Osteoblast (primary cell): ENCODE data around the gene SPTB. TPM values are rescaled to one million over a fixed set of nuclear protein-coding genes. Genes with fewer than 3 reads are reported as not detected.

Experiments
- DNase-seq: peaks from one replicate; pipeline ENCODE4 v3.0.0; 2011; ENCODE audit warnings: low spot score, mixed read lengths; ENCODE audit not compliant: insufficient read length; ENCODE audit errors: missing footprints
- H2AFZ ChIP-seq: 2 replicates; pipeline ENCODE4 v1.6.0; 2011; ENCODE audit warnings: mild to moderate bottlenecking, low read length
- H3K27ac ChIP-seq: 2 replicates; pipeline ENCODE4 v1.5.1; 2011; ENCODE audit warnings: mild to moderate bottlenecking, low read depth, low read length, moderate library complexity
- H3K27me3 ChIP-seq: 2 replicates; pipeline ENCODE4 v1.6.0; 2012; ENCODE audit warnings: mild to moderate bottlenecking, control low read depth, inconsistent platforms, low read length, moderate library complexity; ENCODE audit not compliant: insufficient read depth
- H3K36me3 ChIP-seq: 2 replicates; pipeline ENCODE4 v1.5.1; 2011; ENCODE audit warnings: mild to moderate bottlenecking, low read length, control low read depth, moderate library complexity; ENCODE audit not compliant: insufficient read depth
- H3K4me1 ChIP-seq: 2 replicates; pipeline ENCODE4 v1.5.1; 2011; ENCODE audit warnings: mild to moderate bottlenecking, low read length, control low read depth, moderate library complexity; ENCODE audit not compliant: insufficient read depth
- H3K4me2 ChIP-seq: 2 replicates; pipeline ENCODE4 v1.6.0; 2011; ENCODE audit warnings: mild to moderate bottlenecking, low read length; ENCODE audit not compliant: insufficient read depth
- H3K4me3 ChIP-seq: fragments of 200-600 bp; sonication (generic); 3 replicates; pipeline ENCODE4 v1.5.1; 2012; ENCODE audit warnings: mild to moderate bottlenecking, low read length, inconsistent platforms; ENCODE audit not compliant: insufficient read depth
- H3K79me2 ChIP-seq: 2 replicates; pipeline ENCODE4 v1.6.0; 2012; ENCODE audit warnings: mild to moderate bottlenecking, low read length, control low read depth, inconsistent platforms; ENCODE audit not compliant: insufficient read depth
- H3K9me3 ChIP-seq: 2 replicates; pipeline ENCODE4 v1.5.1; 2011; ENCODE audit warnings: low read depth, low read length, control low read depth
- H4K20me1 ChIP-seq: 2 replicates; pipeline ENCODE4 v1.6.0; 2012; ENCODE audit warnings: mild to moderate bottlenecking, low read length, control low read depth; ENCODE audit not compliant: insufficient read depth
- total RNA-seq: library from RNA; depleted of rRNA; stranded (reverse); fragments of >200 nt; gene quantifications from 2 replicates; pipeline ENCODE4 v1.2.3, GENCODE V29; 2012
- TF ChIP-seq, protein P1 (sequence below): IDR thresholded peaks from 2 replicates; pipeline ENCODE4 v1.5.1; 2011; ENCODE audit warnings: mild to moderate bottlenecking, low read depth, low read length, moderate library complexity; ENCODE audit errors: extremely low read depth

The SPTB gene
- total RNA-seq, 1 donor: under 0.01 TPM

DNA sequence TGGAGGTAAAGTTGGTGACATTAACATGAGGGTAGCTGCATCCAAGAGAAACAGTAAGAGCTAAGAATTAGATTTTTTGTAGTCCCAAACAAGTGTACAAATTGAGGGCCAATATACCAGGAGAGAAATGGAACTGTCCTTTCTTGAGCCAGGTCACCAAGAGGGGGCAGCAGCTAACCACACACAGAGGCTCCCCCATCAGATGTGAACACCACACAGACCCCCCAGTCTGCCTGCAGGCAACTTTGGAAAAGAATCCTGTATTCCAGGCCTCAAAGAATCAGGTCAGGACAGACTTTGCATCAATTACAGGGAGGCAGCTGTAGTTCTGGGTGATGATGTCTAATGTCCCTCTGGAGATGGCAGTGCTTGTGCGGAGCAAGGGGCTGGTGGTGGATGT is 77.9 kb downstream of the SPTB start:
- no peaks in the 10 kb centered on the region for H3K9me3 ChIP-seq
- DNase-seq: no peak

DNA sequence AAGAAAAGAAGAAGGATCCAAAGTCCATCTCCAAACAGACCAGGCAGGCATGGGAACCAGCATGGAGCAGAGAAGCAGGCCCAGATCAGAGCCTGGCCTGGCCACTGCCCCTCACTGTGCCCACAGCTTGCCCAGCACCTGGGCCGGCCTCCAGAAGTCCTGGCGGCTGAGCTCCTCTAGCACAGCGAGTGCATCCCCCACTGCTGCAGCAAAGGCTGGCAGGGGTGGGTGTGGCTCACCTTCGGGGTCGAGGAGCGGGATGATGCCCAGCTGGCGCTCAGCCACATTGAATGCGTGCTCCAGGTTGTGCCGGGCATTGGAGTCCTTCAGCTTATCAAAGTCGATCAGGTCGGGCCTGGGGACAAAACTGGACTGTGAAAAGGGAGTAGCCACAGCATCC is 78.7 kb downstream of the SPTB start:
- peaks cover 8% of the 10 kb centered on the region for H3K4me1 ChIP-seq
- DNase-seq: no peak
- TF ChIP-seq, protein P1, sequence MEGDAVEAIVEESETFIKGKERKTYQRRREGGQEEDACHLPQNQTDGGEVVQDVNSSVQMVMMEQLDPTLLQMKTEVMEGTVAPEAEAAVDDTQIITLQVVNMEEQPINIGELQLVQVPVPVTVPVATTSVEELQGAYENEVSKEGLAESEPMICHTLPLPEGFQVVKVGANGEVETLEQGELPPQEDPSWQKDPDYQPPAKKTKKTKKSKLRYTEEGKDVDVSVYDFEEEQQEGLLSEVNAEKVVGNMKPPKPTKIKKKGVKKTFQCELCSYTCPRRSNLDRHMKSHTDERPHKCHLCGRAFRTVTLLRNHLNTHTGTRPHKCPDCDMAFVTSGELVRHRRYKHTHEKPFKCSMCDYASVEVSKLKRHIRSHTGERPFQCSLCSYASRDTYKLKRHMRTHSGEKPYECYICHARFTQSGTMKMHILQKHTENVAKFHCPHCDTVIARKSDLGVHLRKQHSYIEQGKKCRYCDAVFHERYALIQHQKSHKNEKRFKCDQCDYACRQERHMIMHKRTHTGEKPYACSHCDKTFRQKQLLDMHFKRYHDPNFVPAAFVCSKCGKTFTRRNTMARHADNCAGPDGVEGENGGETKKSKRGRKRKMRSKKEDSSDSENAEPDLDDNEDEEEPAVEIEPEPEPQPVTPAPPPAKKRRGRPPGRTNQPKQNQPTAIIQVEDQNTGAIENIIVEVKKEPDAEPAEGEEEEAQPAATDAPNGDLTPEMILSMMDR: no peak

More for the DNA sequence above, 77.9 kb downstream of the SPTB start:
- Histone ChIP-seq H3K4me2 (no peak overlapping the region), H2AFZ (no peak overlapping the region), H3K36me3 (no peaks in the 10 kb centered on the region), H3K79me2 (no peaks in the 10 kb centered on the region), H3K4me1 (peaks cover 16% of the 10 kb centered on the region), H3K4me3 (no peak overlapping the region), H3K27me3 (peaks cover 16% of the 10 kb centered on the region), H4K20me1 (no peaks in the 10 kb centered on the region), H3K27ac (no peak overlapping the region)
- TF ChIP-seq, protein P1: peak; percentile 52

DNA sequence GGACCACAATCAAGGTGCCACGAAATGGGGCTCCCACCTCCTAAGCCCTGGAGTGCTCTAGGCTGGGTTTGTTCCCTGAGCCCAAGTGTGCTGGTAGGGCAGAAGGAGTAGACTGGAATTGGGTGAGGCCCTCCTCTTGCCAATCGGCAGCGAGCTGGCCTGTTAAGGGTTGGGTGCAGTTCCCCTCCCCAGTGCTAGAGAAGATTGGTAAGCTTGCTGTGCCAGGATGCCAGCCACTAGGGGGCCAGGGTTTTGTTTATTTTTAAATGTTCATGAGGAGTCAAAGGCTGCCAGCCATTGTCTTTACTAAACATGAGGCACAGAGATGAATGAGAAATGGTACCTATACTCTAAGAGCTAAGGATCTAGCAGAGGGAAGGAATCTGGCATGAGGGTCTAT is 79.7 kb downstream of the SPTB start:
- H3K36me3 ChIP-seq: no peaks in the 10 kb centered on the region
- peak; percentile 95 for DNase-seq
- H3K27me3 ChIP-seq: peaks cover 26% of the 10 kb centered on the region
- H3K27ac ChIP-seq: no peak overlapping the region
- no peaks in the 10 kb centered on the region for H3K9me3 ChIP-seq
- H3K4me3 ChIP-seq: no peak overlapping the region
- H3K4me1 ChIP-seq: no peaks in the 10 kb centered on the region
- no peaks in the 10 kb centered on the region for H3K79me2 ChIP-seq
- H4K20me1 ChIP-seq: no peaks in the 10 kb centered on the region
- TF ChIP-seq, protein P1: peak; percentile 85
- H2AFZ ChIP-seq: no peak overlapping the region
- no peak overlapping the region for H3K4me2 ChIP-seq

More for the DNA sequence above, 78.7 kb downstream of the SPTB start:
- H2AFZ ChIP-seq: no peak overlapping the region
- H3K4me2 ChIP-seq: no peak overlapping the region
- no peaks in the 10 kb centered on the region for H4K20me1 ChIP-seq
- H3K4me3 ChIP-seq: no peak overlapping the region
- no peak overlapping the region for H3K27ac ChIP-seq
- H3K9me3 ChIP-seq: no peaks in the 10 kb centered on the region
- no peaks in the 10 kb centered on the region for H3K79me2 ChIP-seq
- peaks cover 18% of the 10 kb centered on the region for H3K27me3 ChIP-seq
- H3K36me3 ChIP-seq: no peaks in the 10 kb centered on the region

DNA sequence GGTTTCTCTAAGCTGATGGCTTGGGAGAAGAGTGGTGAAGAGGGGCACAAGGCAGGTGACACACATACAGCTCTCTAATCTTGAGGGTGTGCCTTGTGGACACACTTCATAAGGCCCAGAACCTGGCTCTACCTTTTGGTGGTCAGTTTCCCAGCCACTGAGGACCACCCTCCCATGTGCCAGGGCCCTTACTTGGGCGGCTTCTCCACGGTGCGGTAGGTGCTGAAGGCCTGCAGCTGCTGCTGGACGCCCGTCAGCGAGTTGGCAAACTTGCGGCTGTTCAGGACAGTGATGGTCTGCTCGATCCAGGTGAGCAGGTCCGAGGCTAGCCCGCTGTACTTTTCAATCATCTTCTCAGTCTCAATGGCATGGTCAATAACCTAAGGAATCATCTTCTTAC is 80.2 kb downstream of the SPTB start:
- Histone ChIP-seq H3K4me3 (no peak overlapping the region), H3K27ac (no peak overlapping the region), H3K79me2 (no peaks in the 10 kb centered on the region), H3K9me3 (no peaks in the 10 kb centered on the region), H3K27me3 (peaks cover 26% of the 10 kb centered on the region), H4K20me1 (no peaks in the 10 kb centered on the region), H3K4me2 (no peak overlapping the region), H3K4me1 (no peaks in the 10 kb centered on the region), H2AFZ (no peak overlapping the region), H3K36me3 (no peaks in the 10 kb centered on the region)
- TF ChIP-seq, protein P1: no peak
- DNase-seq: no peak
